Naive thymus-derived CD4-positive, alpha-beta T cell (primary cell): ENCODE results near the gene B3GALT2. TPM values are rescaled to one million over a fixed set of nuclear protein-coding genes. Genes with fewer than 3 reads are reported as not detected.

Experiments
- ATAC-seq: fragments of 150-1000 bp; cut with Tn5 transposase; 2 replicates; pipeline ENCODE4 v1.10.0; 2021; ENCODE audit warnings: mild to moderate bottlenecking, moderate library complexity
- CTCF ChIA-PET: fragments of 350-600 bp; sonication (Branson Sonifier 250); formaldehyde crosslinking; loops from one replicate; lab custom pipeline; 2021; ENCODE audit warnings: antibody characterized with exemption; lab: Charles Lee
- POLR2A ChIA-PET: fragments of 350-600 bp; sonication (Branson Sonifier 250); formaldehyde crosslinking; loops from one replicate; lab custom pipeline; 2021; ENCODE audit warnings: antibody characterized with exemption, inconsistent platforms; lab: Charles Lee
- DNase-seq, 9 donors: peaks; one replicate each; pipeline versions ENCODE4 v3.0.0 to v3.0.0-alpha.2; 2020 to 2022; ENCODE audit warnings: mixed read lengths in 1 of 9
- H3K27ac ChIP-seq: one replicate; pipeline ENCODE4 v1.7.0; 2013; ENCODE audit warnings: mild to moderate bottlenecking, low read depth, low read length, moderate library complexity
- H3K27me3 ChIP-seq, 2 donors: one replicate each; pipeline ENCODE4 v1.7.0; 2013; ENCODE audit warnings: low read length in 2 of 2, mild to moderate bottlenecking in 2 of 2, moderate library complexity in 2 of 2; ENCODE audit not compliant: control insufficient read depth in 2 of 2, insufficient read depth in 2 of 2
- H3K36me3 ChIP-seq, 3 experiments: 1 replicate in 2 of 3; 2 replicates in 1 of 3; pipeline ENCODE4 v1.7.0; 2013; ENCODE audit warnings: low read length in 3 of 3, mild to moderate bottlenecking in 3 of 3, moderate library complexity in 1 of 3; ENCODE audit not compliant: insufficient read depth in 3 of 3, control insufficient read depth in 2 of 3
- H3K4me1 ChIP-seq, 2 donors: one replicate each; pipeline ENCODE4 v1.7.0; 2013; ENCODE audit warnings: low read length in 2 of 2, mild to moderate bottlenecking in 2 of 2, moderate library complexity in 1 of 2; ENCODE audit not compliant: control insufficient read depth in 2 of 2, insufficient read depth in 2 of 2
- H3K4me3 ChIP-seq: 2 replicates; pipeline ENCODE4 v1.7.0; 2013; ENCODE audit warnings: mild to moderate bottlenecking, low read length
- H3K9me3 ChIP-seq, 3 experiments: 1 replicate in 2 of 3; 2 replicates in 1 of 3; pipeline ENCODE4 v1.7.0; 2013; ENCODE audit warnings: low read length in 3 of 3; ENCODE audit not compliant: control insufficient read depth in 2 of 3
- H3K27ac Mint-ChIP-seq, 9 donors: one replicate each; pipeline ENCODE4 v1.8.0; 2020 to 2022; ENCODE audit warnings: mixed read lengths in 9 of 9, mild to moderate bottlenecking in 8 of 9, moderate library complexity in 5 of 9, inconsistent platforms in 2 of 9
- H3K27me3 Mint-ChIP-seq, 5 donors: one replicate each; pipeline ENCODE4 v1.8.0; 2021 to 2022; ENCODE audit warnings: mixed read lengths in 5 of 5, mild to moderate bottlenecking in 1 of 5
- H3K36me3 Mint-ChIP-seq, 5 donors: one replicate each; pipeline ENCODE4 v1.8.0; 2020 to 2022; ENCODE audit warnings: mixed read lengths in 5 of 5, mild to moderate bottlenecking in 3 of 5, inconsistent platforms in 1 of 5
- H3K4me1 Mint-ChIP-seq, 7 donors: one replicate each; pipeline ENCODE4 v1.8.0; 2020 to 2022; ENCODE audit warnings: mixed read lengths in 7 of 7, mild to moderate bottlenecking in 3 of 7, inconsistent platforms in 1 of 7
- H3K4me3 Mint-ChIP-seq, 10 donors: one replicate each; pipeline ENCODE4 v1.8.0; 2020 to 2022; ENCODE audit warnings: mild to moderate bottlenecking in 10 of 10, mixed read lengths in 10 of 10, moderate library complexity in 6 of 10, inconsistent platforms in 2 of 10
- H3K9me3 Mint-ChIP-seq, 11 donors: one replicate each; pipeline ENCODE4 v1.8.0; 2020 to 2022; ENCODE audit warnings: mixed read lengths in 11 of 11, mild to moderate bottlenecking in 4 of 11, inconsistent platforms in 1 of 11, moderate library complexity in 1 of 11
- intact Hi-C, 2 donors: fragments of 100-400 bp; cut with micrococcal nuclease; formaldehyde crosslinking; loops; one replicate each; pipeline ENCODE4 v1.15.1; 2023
- polyA plus RNA-seq, 2 donors: library from polyadenylated mRNA; unstranded; fragments of 300-500 nt; fragmentation: Illumina TruSeq; gene quantifications; one replicate each; pipeline ENCODE4 v1.2.3, GENCODE V29; 2021
- total RNA-seq, 6 experiments: library from RNA in 5 of 6; stranded (reverse) in 5 of 6; gene quantifications; 1 replicate in 5 of 6; 2 replicates in 1 of 6; pipeline ENCODE4 v1.2.3 and lab custom pipeline; 2021 to 2026

B3GALT2 gene
- total and polyA plus RNA-seq, 7 experiments from 2014 or later = 0.07 to 3.2 (median 0.36) TPM; not detected in 1

DNA sequence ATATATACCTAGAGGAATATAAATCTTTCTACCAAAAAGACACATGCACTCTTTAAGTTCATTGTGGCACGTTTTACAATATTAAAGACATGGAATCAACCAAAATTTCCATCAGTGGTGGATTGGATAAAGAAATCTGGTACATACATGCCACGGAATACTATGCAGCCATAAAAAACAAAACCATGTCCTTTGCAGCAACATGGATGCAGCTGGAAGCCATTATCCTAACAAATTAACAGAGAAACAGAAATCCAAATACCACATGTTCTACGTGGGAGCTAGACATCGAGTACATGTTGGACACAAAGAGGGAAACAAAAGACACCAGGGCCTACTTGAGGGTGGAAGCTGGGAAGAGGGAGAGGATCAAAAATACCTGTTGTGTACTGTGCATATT is 33.0 kb upstream of the B3GALT2 start:
- intact Hi-C loops = no loop called here
- H3K4me1 Mint-ChIP-seq = peaks cover 0 to 25% (median 15%) of the 10 kb centered on the region in 7 donors

DNA sequence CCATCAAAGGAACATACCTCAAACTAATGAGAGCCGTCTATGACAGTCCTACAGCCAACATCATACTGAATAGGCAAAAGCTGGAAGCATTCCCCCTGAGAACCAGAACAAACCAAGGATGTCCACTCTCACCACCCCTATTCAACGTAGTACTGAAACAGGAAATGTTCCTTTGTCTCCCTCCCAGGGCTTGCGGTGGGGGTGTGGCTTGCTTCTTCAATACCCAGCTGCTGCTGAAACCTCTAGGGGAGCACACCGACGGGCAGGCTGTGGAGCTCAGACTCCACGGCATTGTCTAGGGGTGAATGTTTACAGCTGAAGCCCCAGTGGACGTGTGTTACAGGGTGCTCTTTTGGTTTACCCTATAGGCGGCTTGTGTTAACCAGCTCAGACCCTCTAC is 30.5 kb upstream of the B3GALT2 start:
- intact Hi-C loops = no loop called here
- H3K36me3 Mint-ChIP-seq = peaks cover 19 to 69% (median 65%) of the 10 kb centered on the region in 5 donors
- peaks cover 2 to 11% (median 6%) of the 10 kb centered on the region in 7 donors for H3K4me1 Mint-ChIP-seq
- H3K9me3 Mint-ChIP-seq = peaks cover 0 to 6% (median 0%) of the 10 kb centered on the region in 11 donors
- H3K27ac ChIP-seq = no peak overlapping the region
- H3K4me3 Mint-ChIP-seq = no peak overlapping the region
- ATAC-seq (no peak), DNase-seq (no peak)
- ChIA-PET CTCF (no interaction called here), POLR2A (no interaction called here)
- H3K27ac Mint-ChIP-seq = peak overlapping the region in 1 of 9 donors; percentile 62
- no peaks in the 10 kb centered on the region for H3K27me3 ChIP-seq
- H3K9me3 ChIP-seq = no peaks in the 10 kb centered on the region
- peaks cover 0 to 18% (median 0%) of the 10 kb centered on the region in 3 experiments for H3K36me3 ChIP-seq
- no peaks in the 10 kb centered on the region for H3K27me3 Mint-ChIP-seq
- H3K4me3 ChIP-seq = no peak overlapping the region
- no peaks in the 10 kb centered on the region for H3K4me1 ChIP-seq

More for the DNA sequence above, 33.0 kb upstream of the B3GALT2 start:
- no peak for ATAC-seq
- CTCF ChIA-PET = no interaction called here
- Histone ChIP-seq H3K9me3 (no peaks in the 10 kb centered on the region), H3K4me3 (no peak overlapping the region), H3K36me3 (peaks cover 0 to 18% (median 0%) of the 10 kb centered on the region in 3 experiments), H3K27ac (no peak overlapping the region), H3K4me1 (no peaks in the 10 kb centered on the region), H3K27me3 (no peaks in the 10 kb centered on the region)
- no peaks in the 10 kb centered on the region for H3K27me3 Mint-ChIP-seq
- H3K36me3 Mint-ChIP-seq = peaks cover 11 to 67% (median 57%) of the 10 kb centered on the region in 5 donors
- peak overlapping the region in 1 of 10 donors; percentile 8 for H3K4me3 Mint-ChIP-seq
- no peak for DNase-seq
- H3K9me3 Mint-ChIP-seq = peaks cover 0 to 2% (median 0%) of the 10 kb centered on the region in 11 donors
- H3K27ac Mint-ChIP-seq = peak overlapping the region in 2 of 9 donors; percentile 28 to 65
- POLR2A ChIA-PET = no interaction called here

DNA sequence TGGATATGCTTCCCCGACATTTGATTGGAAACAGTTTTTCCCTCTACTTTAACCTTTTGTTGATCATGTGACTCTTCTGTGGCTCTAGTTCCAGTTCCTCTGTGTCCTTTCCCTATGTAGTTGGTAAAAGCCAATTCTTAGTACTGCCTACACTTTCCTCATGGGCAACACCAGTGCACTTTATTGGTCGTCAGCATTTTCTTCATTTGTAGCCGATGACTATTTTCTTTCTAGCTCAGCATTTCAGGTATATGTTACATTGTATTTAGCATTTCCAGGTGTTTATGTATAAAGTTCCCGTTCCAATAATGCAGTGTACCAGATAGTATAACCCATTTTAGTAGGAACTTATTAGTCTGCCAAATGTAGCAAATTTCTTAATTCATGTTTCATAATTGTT is 27.6 kb upstream of the B3GALT2 start:
- POLR2A ChIA-PET = no interaction called here
- intact Hi-C loops = loop anchor here in 1 of 2 donors (2.0 kb wide), 1 partner anchor 13 kb away; no protein-coding TSS in a partner anchor

DNA sequence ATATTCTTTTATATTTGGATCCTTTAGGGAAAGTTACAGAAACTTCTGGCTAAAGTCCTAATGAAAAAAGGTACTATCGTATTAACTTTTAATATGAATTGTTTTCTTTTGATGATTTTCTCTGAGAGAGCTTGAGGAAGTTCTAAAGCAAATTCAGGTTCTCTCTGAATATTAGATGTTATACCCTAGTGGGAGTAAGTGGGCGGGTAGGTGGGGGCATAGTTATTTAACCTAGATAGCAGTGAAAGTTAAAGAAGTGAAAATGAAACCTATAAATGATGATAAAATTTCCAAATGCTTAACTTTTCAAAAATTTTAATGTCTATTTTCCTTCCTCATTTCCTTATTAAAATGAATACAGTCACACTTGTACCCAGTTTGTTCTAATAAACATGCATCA is 26.2 kb upstream of the B3GALT2 start:
- intact Hi-C loops = no loop called here
- Histone ChIP-seq H3K9me3 (no peaks in the 10 kb centered on the region), H3K27me3 (no peaks in the 10 kb centered on the region), H3K4me3 (no peak overlapping the region), H3K4me1 (no peaks in the 10 kb centered on the region), H3K27ac (no peak overlapping the region), H3K36me3 (peaks cover 0 to 11% (median 0%) of the 10 kb centered on the region in 3 experiments)
- ChIA-PET CTCF (no interaction called here), POLR2A (no interaction called here)
- H3K4me1 Mint-ChIP-seq = peaks cover 13 to 34% (median 22%) of the 10 kb centered on the region in 7 donors
- no peak overlapping the region for H3K4me3 Mint-ChIP-seq
- ATAC-seq = no peak
- H3K36me3 Mint-ChIP-seq = peaks cover 29 to 73% (median 66%) of the 10 kb centered on the region in 5 donors
- H3K9me3 Mint-ChIP-seq = peaks cover 0 to 14% (median 4%) of the 10 kb centered on the region in 11 donors
- no peak overlapping the region for H3K27ac Mint-ChIP-seq
- DNase-seq = no peak
- H3K27me3 Mint-ChIP-seq = no peaks in the 10 kb centered on the region

More for the DNA sequence above, 27.6 kb upstream of the B3GALT2 start:
- DNase-seq (no peak), ATAC-seq (no peak)
- H3K4me3 ChIP-seq = no peak overlapping the region
- Mint-ChIP-seq H3K27ac (peak overlapping the region in 1 of 9 donors; percentile 29), H3K4me3 (no peak overlapping the region), H3K9me3 (peaks cover 0 to 9% (median 0%) of the 10 kb centered on the region in 11 donors), H3K36me3 (peaks cover 24 to 73% (median 66%) of the 10 kb centered on the region in 5 donors), H3K4me1 (peaks cover 6 to 24% (median 15%) of the 10 kb centered on the region in 7 donors), H3K27me3 (no peaks in the 10 kb centered on the region)
- no peaks in the 10 kb centered on the region for H3K4me1 ChIP-seq
- peaks cover 0 to 18% (median 0%) of the 10 kb centered on the region in 3 experiments for H3K36me3 ChIP-seq
- CTCF ChIA-PET = no interaction called here
- H3K27me3 ChIP-seq = no peaks in the 10 kb centered on the region
- no peak overlapping the region for H3K27ac ChIP-seq
- H3K9me3 ChIP-seq = no peaks in the 10 kb centered on the region

DNA sequence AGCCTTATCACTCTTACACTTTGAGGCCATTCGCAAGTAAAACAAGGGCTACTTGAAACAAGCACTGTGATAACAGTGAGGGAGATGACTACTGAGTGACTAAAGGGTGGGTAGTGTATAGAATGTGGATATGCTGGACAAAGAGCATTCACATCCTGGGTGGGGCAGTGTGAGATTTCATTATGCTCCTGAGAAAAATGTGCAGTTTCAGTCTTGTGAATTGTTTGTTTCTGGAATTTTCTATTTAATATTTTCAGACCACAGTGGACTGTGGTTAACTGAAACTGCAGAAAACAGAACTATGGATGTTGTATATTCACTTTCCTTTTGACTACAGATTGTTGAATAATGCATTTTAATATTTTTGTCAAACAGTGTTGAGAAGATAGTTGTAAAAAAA is 25.1 kb upstream of the B3GALT2 start:
- no peak overlapping the region for H3K4me3 ChIP-seq
- no peaks in the 10 kb centered on the region for H3K4me1 ChIP-seq
- H3K36me3 ChIP-seq = peaks cover 0 to 19% (median 0%) of the 10 kb centered on the region in 3 experiments
- no peaks in the 10 kb centered on the region for H3K9me3 ChIP-seq
- ChIA-PET POLR2A (no interaction called here), CTCF (no interaction called here)
- DNase-seq (no peak), ATAC-seq (no peak)
- Mint-ChIP-seq H3K27ac (peak overlapping the region in 4 of 9 donors; percentile 7 to 80 (median 32)), H3K4me3 (no peak overlapping the region), H3K27me3 (no peaks in the 10 kb centered on the region), H3K36me3 (peaks cover 33 to 74% (median 69%) of the 10 kb centered on the region in 5 donors), H3K9me3 (peaks cover 0 to 21% (median 10%) of the 10 kb centered on the region in 11 donors), H3K4me1 (peaks cover 13 to 36% (median 26%) of the 10 kb centered on the region in 7 donors)
- no peak overlapping the region for H3K27ac ChIP-seq
- intact Hi-C loops = loop anchor here in 1 of 2 donors (2.0 kb wide), 1 partner anchor 25 kb away; the partner anchor contains the start of gene B3GALT2
- H3K27me3 ChIP-seq = no peaks in the 10 kb centered on the region

DNA sequence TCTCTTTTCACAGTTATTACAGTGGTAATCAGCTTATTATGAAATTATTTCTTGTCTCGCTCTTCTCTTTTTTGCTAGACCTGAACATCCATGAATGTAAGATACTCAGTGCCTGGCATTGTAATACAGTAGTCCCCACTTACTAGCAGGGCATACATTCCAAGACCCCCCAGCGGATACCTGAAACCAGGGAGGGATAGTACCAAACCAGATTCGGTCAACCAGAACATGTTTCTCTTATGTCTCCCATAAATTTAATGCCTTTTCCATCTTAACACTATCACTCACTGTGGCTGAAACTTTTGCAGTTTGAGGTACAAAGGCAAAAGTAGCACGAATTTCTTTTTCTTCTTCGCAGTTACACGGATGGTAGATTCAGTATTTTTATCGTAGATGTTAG is 24.6 kb upstream of the B3GALT2 start:
- H3K4me3 ChIP-seq = no peak overlapping the region
- Mint-ChIP-seq H3K9me3 (peaks cover 0 to 26% (median 15%) of the 10 kb centered on the region in 11 donors), H3K27me3 (no peaks in the 10 kb centered on the region), H3K27ac (peak overlapping the region in 4 of 9 donors; percentile 7 to 80 (median 48)), H3K36me3 (peaks cover 33 to 74% (median 69%) of the 10 kb centered on the region in 5 donors), H3K4me3 (no peak overlapping the region), H3K4me1 (peaks cover 13 to 41% (median 26%) of the 10 kb centered on the region in 7 donors)
- CTCF ChIA-PET = interaction anchor here (0.5 kb wide), 1 partner anchor 171 kb away, joined by 3 read pairs; no protein-coding TSS in a partner anchor
- H3K36me3 ChIP-seq = peaks cover 0 to 14% (median 0%) of the 10 kb centered on the region in 3 experiments
- DNase-seq (no peak), ATAC-seq (no peak)
- no peaks in the 10 kb centered on the region for H3K9me3 ChIP-seq
- H3K27ac ChIP-seq = no peak overlapping the region
- POLR2A ChIA-PET = no interaction called here
- intact Hi-C loops = loop anchor here in 1 of 2 donors (2.0 kb wide), 1 partner anchor 24 kb away; the partner anchor contains the start of gene B3GALT2
- H3K4me1 ChIP-seq = no peaks in the 10 kb centered on the region
- H3K27me3 ChIP-seq = no peaks in the 10 kb centered on the region
